ENCODE data around the gene GCDH. TPM values are rescaled to one million over a fixed set of nuclear protein-coding genes. Genes with fewer than 3 reads are reported as not detected.

GCDH gene
- total and polyA plus RNA-seq, 2 donors (not counting 1 experiment from before 2014, with no cell fraction given) = 10.3 to 18.0 TPM

DNA sequence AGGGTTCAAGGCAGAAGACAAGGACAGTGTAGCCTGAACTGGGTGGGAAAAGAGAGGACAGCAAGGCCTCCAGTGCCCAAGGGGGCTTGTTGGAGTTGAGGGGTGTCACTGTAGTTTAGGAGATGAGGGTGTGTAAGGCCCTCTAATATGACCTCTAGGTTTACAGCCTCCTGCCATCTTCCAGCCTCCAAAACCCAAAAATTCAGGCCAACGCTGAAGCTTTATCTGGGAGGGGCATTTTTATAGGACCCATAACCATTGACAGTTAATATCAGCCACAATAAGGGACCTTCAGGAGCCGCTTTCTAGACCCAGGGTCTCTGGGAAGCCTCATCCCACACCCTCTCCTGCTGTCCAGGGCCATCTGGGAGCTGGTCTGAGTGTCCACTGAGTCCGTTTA, 6.8 kb upstream of the GCDH start:
- no peaks in the 10 kb centered on the region for H3K79me2 ChIP-seq (ENCODE audit: control insufficient read depth, insufficient read depth, low read length)
- H3K9me3 ChIP-seq (ENCODE audit: control insufficient read depth, insufficient read depth, low read depth, low read length) = no peaks in the 10 kb centered on the region
- no peaks in the 10 kb centered on the region for H3K4me1 ChIP-seq (ENCODE audit: control insufficient read depth, extremely low read depth, insufficient read depth, low read length)
- H3K4me3 ChIP-seq (replicated peaks in 1 of 4; ENCODE audit: control extremely low read depth in 1 of 4, insufficient read depth in 1 of 4, low read depth in 3 of 4, low read length in 4 of 4) = no peak overlapping the region
- no peak overlapping the region for H3K27ac ChIP-seq (ENCODE audit: insufficient read depth, low read length)
- peaks cover 20% of the 10 kb centered on the region for H3K27me3 ChIP-seq (ENCODE audit: control insufficient read depth, insufficient read depth, low read length)
- DNase-seq (ENCODE audit: low read depth in 2 of 2) = no peak
- no peaks in the 10 kb centered on the region for H3K36me3 ChIP-seq (ENCODE audit: control insufficient read depth, insufficient read depth, low read length)
- H4K20me1 ChIP-seq (ENCODE audit: control insufficient read depth, extremely low read depth, insufficient read depth, low read length) = no peaks in the 10 kb centered on the region
- H3K9ac ChIP-seq (ENCODE audit: insufficient read depth, low read length) = no peak overlapping the region
- H3K4me2 ChIP-seq (ENCODE audit: extremely low read depth, insufficient read depth, low read length) = no peak overlapping the region
- TF ChIP-seq EZH2 (IDR thresholded peaks at IDR 0.05; ENCODE audit: low read length, missing control alignments) = no peak
- TF ChIP-seq, protein P1, sequence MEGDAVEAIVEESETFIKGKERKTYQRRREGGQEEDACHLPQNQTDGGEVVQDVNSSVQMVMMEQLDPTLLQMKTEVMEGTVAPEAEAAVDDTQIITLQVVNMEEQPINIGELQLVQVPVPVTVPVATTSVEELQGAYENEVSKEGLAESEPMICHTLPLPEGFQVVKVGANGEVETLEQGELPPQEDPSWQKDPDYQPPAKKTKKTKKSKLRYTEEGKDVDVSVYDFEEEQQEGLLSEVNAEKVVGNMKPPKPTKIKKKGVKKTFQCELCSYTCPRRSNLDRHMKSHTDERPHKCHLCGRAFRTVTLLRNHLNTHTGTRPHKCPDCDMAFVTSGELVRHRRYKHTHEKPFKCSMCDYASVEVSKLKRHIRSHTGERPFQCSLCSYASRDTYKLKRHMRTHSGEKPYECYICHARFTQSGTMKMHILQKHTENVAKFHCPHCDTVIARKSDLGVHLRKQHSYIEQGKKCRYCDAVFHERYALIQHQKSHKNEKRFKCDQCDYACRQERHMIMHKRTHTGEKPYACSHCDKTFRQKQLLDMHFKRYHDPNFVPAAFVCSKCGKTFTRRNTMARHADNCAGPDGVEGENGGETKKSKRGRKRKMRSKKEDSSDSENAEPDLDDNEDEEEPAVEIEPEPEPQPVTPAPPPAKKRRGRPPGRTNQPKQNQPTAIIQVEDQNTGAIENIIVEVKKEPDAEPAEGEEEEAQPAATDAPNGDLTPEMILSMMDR (conservative IDR thresholded peaks at IDR 0.05 in 1 of 2, IDR thresholded peaks at IDR 0.05 in 1 of 2; ENCODE audit: low read depth in 1 of 2, low read length in 2 of 2) = no peak
- H2AFZ ChIP-seq (ENCODE audit: low read length) = no peak overlapping the region

DNA sequence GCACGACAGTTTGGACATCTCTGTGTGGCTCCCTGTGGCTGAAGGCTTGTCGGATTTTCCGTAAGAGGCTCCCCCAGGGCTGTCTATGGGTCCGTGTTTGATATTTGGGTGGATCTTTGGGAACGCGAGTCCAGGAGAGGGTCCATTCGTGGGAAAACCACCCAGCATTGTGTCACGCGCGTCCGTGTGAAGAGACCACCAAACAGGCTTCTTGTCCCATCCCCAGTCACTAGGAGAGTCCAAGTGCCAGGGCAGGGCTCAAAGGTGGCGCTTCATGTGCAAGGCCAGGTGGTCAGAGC, 6.4 kb upstream of the GCDH start:
- no peaks in the 10 kb centered on the region for H3K79me2 ChIP-seq (ENCODE audit: control insufficient read depth, insufficient read depth, low read length)
- H4K20me1 ChIP-seq (ENCODE audit: control insufficient read depth, extremely low read depth, insufficient read depth, low read length) = no peaks in the 10 kb centered on the region
- H3K36me3 ChIP-seq (ENCODE audit: control insufficient read depth, insufficient read depth, low read length) = no peaks in the 10 kb centered on the region
- DNase-seq (ENCODE audit: low read depth in 2 of 2) = no peak
- H3K27ac ChIP-seq (ENCODE audit: insufficient read depth, low read length) = no peak overlapping the region
- H3K9ac ChIP-seq (ENCODE audit: insufficient read depth, low read length) = no peak overlapping the region
- H3K4me3 ChIP-seq (replicated peaks in 1 of 4; ENCODE audit: control extremely low read depth in 1 of 4, insufficient read depth in 1 of 4, low read depth in 3 of 4, low read length in 4 of 4) = no peak overlapping the region
- H3K27me3 ChIP-seq (ENCODE audit: control insufficient read depth, insufficient read depth, low read length) = peaks cover 20% of the 10 kb centered on the region
- H3K9me3 ChIP-seq (ENCODE audit: control insufficient read depth, insufficient read depth, low read depth, low read length) = no peaks in the 10 kb centered on the region
- H2AFZ ChIP-seq (ENCODE audit: low read length) = no peak overlapping the region
- H3K4me2 ChIP-seq (ENCODE audit: extremely low read depth, insufficient read depth, low read length) = no peak overlapping the region
- TF ChIP-seq, protein P1 (conservative IDR thresholded peaks at IDR 0.05 in 1 of 2, IDR thresholded peaks at IDR 0.05 in 1 of 2; ENCODE audit: low read depth in 1 of 2, low read length in 2 of 2) = no peak
- no peak for TF ChIP-seq EZH2 (IDR thresholded peaks at IDR 0.05; ENCODE audit: low read length, missing control alignments)
- H3K4me1 ChIP-seq (ENCODE audit: control insufficient read depth, extremely low read depth, insufficient read depth, low read length) = no peaks in the 10 kb centered on the region

DNA sequence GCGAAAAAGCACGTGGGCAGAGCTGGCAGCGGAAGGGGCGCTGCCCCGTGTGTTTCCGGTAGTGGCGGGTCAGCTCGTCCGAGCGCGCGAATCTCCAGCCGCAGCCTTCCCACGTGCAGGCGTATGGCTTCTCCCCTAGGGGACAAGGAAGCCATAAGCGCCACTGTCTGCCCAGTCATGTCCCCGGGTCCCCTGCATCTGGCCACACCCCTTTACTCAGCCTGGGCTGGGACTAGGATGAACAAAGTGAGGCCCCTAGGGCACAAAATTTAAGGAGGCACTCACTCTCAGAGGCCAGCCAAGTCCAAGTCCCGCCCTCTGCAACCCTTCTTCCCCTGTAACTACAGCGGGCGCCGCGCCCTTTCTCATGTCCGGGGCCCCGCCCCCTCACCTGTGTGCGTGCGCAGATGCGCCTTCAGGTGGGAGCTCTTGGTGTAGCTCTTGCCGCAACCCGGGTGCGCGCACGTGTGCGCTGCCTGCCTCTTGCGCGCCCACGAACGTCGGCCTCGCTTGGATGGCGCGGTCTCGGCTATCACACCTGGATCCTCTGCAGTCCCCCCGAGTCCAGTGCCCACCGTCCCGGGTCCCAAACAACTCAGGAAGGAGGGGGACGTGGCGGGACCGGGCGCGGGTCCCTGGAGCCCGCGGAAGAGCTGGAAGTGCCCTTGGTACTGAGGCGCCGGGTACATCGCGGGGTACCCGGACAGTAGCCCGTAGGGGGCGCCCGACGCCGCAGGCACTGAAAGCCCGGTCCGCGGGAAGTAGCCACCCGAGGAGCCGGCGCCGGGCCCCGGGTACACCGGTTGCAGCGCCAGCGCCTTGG, 5.8 kb upstream of the GCDH start:
- H4K20me1 ChIP-seq (ENCODE audit: control insufficient read depth, extremely low read depth, insufficient read depth, low read length) = no peaks in the 10 kb centered on the region
- H3K27ac ChIP-seq (ENCODE audit: insufficient read depth, low read length) = no peak overlapping the region
- H3K9ac ChIP-seq (ENCODE audit: insufficient read depth, low read length) = no peak overlapping the region
- no peaks in the 10 kb centered on the region for H3K9me3 ChIP-seq (ENCODE audit: control insufficient read depth, insufficient read depth, low read depth, low read length)
- no peaks in the 10 kb centered on the region for H3K79me2 ChIP-seq (ENCODE audit: control insufficient read depth, insufficient read depth, low read length)
- no peaks in the 10 kb centered on the region for H3K36me3 ChIP-seq (ENCODE audit: control insufficient read depth, insufficient read depth, low read length)
- peaks cover 20% of the 10 kb centered on the region for H3K27me3 ChIP-seq (ENCODE audit: control insufficient read depth, insufficient read depth, low read length)
- no peak for TF ChIP-seq EZH2 (IDR thresholded peaks at IDR 0.05; ENCODE audit: low read length, missing control alignments)
- TF ChIP-seq, protein P1 (conservative IDR thresholded peaks at IDR 0.05 in 1 of 2, IDR thresholded peaks at IDR 0.05 in 1 of 2; ENCODE audit: low read depth in 1 of 2, low read length in 2 of 2) = peak; percentile 45 to 48
- peak overlapping the region in 1 of 4 experiments; percentile 36 for H3K4me3 ChIP-seq (replicated peaks in 1 of 4; ENCODE audit: control extremely low read depth in 1 of 4, insufficient read depth in 1 of 4, low read depth in 3 of 4, low read length in 4 of 4)
- no peaks in the 10 kb centered on the region for H3K4me1 ChIP-seq (ENCODE audit: control insufficient read depth, extremely low read depth, insufficient read depth, low read length)
- peak; percentile 43 to 46 for DNase-seq (ENCODE audit: low read depth in 2 of 2)
- peak overlapping the region; percentile 25 for H3K4me2 ChIP-seq (ENCODE audit: extremely low read depth, insufficient read depth, low read length)
- no peak overlapping the region for H2AFZ ChIP-seq (ENCODE audit: low read length)
